HG03060 (cell line): ENCODE results near the gene CBR3.
"Not testable (repeated sequence)": the region's sequence is repeated elsewhere in the genome, so short reads cannot be mapped to it uniquely, and the experiment has no call there.

ENCODE experiments used
- ATAC-seq: cut with Tn5 transposase; IDR thresholded peaks from one replicate; pipeline ENCODE4 v1.9.1; 2021; ENCODE audit warnings: low read depth, moderate number of reproducible peaks; ENCODE audit not compliant: unreplicated experiment

The CBR3 gene

DNA sequence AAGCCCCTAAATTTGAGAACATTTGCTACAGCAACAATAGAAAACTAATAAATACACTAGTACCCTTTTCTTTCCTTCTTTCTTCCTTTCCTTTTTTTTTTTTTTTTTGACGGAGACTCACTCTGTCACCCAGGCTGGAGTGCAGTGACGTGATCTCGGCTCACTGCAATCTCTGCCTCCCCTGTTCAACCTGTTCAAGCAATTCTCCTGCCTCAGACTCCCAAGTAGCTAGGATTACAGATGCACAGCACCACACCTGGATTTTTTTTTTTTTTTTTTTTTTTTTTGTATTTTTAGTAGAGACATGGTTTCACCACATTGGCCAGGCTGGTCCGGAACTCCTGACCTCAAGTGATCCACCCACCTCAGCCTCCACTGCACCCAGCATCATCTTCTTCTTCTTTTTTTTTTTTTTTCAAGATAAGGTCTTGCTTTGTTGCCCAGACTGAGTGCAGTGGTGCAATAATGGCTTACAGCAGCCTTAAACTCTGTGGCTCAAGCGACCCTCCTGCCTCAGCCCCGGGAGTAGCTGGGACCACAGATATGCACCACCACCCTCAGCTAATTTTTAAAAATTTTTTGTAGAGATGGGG is 19.6 kb upstream of the CBR3 start:
- ATAC-seq, result no peak

DNA sequence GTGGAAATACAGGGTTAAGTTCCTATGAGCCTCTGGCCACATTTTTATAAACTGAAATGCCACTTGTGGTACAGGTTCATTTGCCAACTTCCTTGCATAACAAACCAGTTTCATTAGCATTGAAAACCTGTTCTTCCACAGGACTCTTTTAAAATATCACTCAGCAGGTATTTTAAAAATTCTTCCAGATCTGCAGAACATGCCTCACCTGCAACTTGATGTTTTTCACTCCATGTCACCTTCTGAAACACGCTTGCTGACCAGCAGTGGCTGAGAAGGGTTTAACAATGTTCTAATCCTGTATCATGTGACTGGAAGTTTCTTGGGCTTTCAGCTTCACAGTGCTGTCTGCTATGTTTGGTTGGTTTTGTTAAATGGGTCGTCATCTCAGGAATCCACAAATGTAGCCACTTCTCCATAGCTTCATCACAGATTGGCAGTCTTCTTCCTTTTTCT is 17.6 kb upstream of the CBR3 start:
- ATAC-seq, result no peak

DNA sequence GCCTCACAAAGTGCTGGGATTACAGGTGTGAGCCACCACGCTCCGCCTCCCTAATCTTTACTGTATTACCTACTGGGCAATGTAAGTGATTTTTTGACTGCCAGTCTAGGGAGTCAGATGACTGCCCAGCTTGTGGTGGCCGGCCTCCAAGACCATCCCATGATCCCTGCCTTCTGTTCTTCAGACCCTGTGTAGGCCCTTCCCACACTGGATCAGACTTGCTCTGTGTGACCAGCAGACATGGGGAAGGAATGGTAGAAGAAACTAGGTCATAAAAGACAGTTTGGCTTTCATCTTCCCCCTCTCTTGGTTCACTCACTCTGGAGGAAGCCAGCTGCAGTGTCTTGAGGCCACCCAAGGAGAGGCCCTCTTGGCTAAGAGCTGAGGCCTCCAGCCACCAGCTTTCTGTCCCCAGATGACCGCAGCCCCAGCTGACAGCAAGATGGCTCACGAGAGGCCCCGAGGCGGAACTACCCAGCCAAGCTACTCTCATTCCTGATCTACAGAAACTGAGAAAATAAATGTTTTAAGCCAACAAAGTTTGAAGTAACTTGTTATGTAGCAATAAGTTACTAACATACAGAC is 14.5 kb upstream of the CBR3 start:
- no peak for ATAC-seq

DNA sequence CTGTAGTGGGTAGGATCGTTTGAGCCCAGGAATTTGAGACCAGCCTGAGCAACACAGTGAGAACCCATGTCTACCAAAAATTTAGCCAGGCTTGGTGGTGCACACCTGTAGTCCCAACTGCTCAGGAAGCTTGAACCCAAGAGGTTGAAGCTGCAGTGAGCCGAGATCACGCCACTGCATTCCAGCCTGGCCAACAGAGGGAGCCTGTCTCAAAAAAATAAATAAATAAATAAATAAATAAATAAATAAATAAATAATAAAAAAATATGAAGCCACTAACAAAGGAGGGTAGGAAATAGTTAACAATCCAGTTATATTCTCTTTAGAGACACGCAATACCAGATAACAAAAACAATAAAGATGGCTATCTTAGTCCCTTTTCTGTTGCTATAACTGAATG is 11.9 kb upstream of the CBR3 start:
- ATAC-seq, result no peak

DNA sequence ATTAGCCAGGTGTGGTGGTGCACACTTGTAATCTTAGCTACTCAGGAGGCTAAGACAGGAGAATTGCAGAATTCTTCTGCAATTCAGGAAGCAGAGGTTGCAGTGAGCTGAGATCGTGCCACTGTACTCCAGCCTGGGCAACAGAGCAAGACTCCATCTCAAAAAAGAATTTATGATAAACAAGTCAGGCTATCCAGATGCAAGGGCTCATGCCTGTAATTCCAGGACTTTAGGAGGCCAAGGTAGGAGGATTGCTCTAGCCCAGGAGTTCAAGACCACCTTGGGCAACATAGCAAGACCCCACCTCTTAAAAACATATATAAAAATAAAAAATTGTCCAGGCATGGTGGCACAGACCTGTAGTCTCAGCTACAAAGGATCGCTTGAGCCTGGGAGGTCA is 10.5 kb upstream of the CBR3 start:
- no peak for ATAC-seq

DNA sequence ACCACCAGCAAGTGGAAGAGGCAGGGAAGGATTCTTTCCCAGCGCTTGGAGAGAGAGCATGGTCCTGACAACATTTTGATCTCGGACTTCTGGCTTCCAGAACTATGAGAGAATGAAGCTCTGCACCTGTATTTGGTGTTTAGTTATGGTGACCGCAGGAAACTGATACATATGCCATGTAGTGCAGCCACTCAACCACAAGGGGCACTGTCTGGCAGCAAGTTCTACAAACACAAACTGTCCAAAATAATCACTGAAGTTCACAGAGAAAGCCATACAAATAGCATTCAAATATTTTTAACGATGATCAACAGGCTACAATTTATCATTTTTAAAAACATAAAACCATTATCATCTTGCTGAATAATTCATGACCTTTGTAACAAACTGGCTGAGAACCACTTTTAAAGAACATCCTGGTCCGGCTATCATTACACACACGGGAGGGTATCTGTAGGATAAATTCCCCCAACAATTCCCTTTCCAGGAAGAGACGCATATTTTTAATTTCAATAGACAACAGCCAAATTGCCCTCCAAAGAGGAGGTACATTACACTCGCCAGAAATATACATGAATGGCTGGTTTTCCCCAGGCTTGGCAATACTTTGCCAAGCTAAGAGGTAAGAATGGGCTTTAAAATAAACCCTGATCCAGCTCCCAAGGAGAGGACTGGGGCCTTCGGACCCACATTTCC is 9.2 kb upstream of the CBR3 start:
- ATAC-seq, result no peak

DNA sequence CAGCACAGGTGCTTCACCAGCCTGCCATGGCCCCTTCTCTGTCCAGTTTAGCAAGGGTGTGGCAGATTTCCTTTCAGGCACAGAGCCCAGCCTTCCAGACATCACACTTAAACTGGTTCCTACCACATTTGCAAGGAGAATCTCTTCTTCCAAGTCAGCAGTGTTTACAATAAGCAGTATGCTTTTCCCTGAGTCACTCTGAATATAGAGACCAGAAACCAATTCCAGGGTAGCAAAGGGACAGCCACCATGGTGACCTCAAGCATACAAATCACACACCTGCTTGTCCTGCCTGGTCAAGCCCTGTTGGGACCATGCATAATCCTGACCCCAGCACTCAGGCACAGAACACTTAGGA is 8.7 kb upstream of the CBR3 start:
- no peak for ATAC-seq

DNA sequence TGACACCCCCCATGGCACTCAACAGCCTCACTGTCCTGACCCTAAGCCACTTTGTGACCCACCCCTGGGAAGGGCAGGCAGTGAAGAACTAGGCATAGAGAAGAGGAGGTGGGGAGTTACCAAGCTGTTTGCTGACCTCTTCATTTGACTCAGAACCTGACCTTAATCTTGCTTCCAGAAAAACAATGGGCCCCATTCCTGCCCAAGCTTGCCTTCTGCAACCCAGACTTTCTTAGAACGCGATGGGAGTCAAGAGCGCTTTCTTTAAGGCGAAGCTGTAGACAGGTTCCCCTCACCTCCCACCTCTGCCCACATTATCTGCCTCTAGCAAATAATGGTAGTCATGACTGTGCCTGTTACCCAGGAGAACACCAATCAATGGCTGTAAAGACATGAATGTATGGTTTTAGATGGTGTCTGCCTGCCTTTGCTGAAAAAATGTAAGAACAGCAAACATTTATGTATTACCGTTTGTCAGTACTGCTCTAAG is 8.2 kb upstream of the CBR3 start:
- no peak for ATAC-seq

DNA sequence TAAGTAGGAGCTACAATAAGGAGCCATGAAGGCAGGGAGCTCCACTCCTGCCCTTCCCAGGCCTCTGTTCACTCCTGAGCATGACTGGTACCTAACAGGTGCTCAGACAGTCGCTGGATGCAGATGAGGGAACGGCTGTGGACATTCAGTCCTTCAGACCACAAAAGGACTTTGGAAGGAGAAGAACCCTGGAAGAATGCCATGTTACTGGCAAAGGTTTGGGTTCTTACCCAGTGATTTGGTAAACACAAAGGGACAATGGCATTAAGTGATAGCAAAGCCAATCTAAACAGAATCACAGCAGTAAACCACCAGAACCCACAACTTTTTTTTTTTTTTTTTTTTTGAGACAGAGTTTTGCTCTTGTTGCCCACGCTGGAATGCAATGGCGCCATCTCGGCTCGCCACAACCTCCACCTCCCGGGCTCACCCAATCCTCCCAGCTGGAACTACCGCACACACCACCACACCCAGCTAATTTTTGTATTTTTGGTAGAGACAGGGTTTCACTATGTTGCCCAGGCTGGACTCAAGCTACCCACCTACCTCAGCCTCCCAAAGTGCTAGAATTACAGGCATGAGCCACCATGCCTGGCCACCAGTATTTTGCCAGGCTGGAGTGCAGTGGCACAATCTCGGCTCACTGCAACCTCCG is 7.5 kb upstream of the CBR3 start:
- no peak for ATAC-seq

DNA sequence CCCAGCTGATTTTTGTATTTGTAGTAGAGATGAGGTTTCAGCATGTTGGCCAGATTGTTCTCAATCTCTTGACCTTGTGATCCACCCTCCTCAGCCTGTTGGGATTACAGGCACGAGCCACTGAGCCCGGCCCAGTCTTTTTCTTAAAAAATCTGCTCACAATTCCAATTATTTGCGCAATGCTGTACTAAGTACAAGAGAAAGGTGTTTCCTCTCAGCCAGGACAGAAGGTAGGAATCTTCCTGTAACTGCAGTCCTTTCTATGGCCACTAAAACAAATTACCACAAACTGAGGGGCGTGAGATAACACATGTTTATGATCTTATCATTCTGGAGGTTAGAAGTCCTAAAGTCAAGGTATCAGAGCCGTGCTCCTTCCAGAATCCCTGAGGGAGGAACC is 6.9 kb upstream of the CBR3 start:
- ATAC-seq, result no peak

DNA sequence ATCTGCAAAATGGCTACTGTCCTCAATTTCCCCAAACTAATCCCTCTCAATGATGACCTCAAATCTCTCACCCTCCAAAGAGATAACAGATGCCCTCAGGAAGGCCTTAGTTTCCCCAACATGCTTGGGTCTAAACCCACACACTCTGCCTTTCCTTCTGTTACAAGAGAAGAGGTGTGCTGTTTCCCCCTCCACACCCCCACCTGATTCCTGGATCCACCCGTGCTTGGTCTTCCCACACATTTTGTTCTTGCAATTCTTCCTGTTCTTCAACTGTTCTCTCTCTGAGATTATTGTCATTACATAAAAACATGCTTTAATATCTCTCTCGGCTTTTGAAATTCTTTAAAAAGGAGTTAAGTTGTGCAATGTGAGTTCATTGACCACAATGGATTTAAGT is 5.7 kb upstream of the CBR3 start:
- no peak for ATAC-seq

DNA sequence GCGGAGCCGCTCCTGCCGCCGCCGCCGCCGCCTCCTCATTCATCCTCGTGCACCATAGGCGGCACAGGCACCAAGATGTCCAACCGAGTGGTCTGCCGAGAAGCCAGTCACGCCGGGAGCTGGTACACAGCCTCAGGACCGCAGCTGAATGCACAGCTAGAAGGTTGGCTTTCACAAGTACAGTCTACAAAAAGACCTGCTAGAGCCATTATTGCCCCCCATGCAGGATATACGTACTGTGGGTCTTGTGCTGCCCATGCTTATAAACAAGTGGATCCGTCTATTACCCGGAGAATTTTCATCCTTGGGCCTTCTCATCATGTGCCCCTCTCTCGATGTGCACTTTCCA is 4.5 kb upstream of the CBR3 start:
- not testable (repeated sequence) for ATAC-seq

DNA sequence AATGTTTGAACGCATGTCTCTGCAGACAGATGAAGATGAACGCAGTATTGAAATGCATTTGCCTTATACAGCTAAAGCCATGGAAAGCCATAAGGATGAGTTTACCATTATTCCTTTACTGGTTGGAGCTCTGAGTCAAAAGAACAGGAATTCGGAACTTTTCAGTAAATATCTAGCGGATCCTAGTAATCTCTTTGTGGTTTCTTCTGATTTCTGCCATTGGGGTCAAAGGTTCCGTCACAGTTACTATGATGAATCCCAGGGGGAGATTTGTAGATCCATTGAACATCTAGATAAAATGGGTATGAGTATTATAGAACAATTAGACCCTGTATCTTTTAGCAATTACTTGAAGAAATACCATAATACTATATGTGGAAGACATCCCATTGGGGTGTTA is 4.0 kb upstream of the CBR3 start:
- ATAC-seq, result not testable (repeated sequence)

DNA sequence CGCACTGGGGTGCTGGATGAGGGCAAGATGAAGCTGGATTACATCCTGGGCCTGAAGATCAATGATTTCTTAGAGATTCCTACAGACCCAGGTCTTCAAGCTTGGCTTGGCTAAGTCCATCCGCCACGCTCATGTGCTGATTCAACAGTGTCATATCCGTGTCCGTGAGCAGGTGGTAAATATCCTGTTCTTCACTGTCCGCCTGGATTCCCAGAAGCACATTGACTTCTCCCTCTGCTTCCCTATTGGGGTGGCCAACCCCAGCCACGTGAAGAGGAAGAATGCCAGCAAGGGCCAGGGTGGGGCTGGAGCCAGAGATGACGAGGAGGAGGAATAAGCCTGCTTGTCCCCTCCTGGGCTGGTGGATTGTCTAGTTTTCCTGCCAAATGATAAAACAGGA is 2.2 kb upstream of the CBR3 start:
- no peak for ATAC-seq

DNA sequence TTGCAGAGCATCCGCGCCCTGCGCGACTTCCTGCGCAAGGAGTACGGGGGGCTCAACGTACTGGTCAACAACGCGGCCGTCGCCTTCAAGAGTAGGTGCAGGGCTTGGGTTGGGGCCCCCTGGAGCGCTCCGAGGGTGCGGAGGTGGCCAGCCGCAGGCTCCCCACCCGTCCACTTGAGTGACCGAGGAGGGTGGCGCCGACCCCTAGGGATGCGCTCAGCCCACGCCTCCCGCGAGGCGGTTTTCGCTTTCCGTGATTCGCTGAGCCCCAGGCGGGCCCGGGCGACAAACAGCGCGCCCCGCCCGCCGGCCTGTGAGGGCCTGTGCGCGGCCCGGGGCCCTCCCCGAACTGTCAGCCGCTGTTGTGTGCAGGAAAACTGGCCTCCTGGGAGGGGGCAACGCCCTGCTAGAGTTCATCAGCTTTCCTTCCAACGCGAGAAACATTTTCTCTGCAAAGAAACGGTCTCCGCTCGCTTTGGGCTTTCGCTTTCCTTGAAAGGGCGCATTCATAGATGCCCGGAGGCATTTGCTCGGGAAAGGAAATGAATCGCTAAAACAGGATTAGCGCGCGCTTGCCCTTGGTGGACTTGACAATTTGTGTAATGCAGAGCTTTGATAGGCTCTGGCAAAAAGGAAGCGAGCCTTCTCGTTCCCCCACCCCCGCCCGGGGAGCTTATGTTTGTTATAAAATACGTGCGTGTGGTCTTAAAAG is 668 bp downstream of the CBR3 start:
- no peak for ATAC-seq

DNA sequence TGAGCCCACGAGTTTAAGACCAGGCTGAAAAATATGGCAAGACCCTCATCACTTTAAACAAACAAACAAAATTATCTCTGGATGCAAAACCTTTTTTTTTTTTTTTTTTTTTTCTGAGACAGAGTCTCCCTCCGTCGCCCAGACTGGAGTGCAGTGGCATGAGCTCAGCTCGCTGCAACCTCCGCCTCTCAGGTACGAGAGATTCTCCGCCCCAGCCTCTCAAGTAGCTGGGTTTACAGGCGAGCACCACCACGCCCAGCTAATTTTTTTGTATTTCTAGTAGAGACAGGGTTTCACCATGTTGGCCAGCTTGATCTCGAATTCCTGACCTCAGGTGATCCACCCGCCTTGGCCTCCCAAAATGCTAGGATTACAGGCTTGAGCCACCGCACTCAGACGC is 4.9 kb downstream of the CBR3 start:
- not testable (repeated sequence) for ATAC-seq

DNA sequence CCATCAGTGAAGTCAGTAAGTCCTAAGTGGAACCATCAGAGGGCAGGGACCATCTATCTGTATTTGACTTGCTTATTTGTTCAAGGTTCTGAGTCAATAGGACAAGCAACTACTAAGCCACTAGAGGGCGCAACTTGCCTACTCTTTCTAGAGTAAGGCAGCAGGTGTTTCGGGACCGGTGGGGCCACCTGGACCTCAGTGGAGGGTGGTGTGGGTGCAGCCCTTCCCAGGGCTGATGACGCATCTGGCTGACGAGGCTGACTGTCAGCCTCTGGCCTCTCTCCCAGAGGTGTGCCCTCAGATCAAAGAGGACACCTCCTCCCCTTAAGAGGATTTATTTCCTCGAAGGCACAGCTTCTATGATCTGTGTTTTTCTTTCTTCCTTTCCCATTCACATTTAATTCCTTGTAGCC is 6.6 kb downstream of the CBR3 start:
- peak; percentile 82 for ATAC-seq

DNA sequence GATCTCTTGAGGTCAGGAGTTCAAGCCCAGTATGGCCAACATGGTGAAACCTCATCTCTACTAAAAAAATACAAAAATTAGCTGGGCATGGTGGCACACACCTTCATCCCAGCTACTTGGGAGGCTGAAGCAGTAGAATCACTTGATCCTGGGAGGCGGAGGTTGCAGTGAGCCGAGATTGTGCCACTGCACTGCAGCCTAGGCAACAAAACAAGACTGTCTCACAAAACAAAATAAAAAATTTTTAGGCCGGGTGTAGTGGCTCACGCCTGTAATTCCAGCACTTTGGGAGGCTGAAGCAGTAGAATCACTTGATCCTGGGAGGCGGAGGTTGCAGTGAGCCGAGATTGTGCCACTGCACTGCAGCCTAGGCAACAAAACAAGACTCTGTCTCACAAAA is 9.4 kb downstream of the CBR3 start:
- ATAC-seq, result not testable (repeated sequence)

DNA sequence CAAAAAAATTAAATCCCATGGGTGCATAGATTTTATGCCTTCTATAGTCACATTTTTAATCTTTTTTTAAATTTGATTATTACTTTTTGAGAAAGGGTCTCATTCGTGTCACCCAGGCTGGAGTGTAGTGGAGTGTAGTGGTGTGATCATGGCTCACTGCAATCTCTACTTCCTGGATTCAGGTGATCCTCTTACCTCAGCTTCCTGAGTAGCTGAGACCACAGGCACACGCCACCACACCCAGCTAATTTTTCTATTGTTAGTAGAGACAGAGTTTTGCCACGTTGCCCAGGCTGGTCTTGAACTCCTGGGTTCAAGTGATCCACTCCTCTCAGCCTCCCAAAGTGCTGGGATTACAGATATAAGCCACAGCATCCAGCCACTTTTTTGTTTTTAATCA is 10.4 kb downstream of the CBR3 start:
- ATAC-seq, result no peak

DNA sequence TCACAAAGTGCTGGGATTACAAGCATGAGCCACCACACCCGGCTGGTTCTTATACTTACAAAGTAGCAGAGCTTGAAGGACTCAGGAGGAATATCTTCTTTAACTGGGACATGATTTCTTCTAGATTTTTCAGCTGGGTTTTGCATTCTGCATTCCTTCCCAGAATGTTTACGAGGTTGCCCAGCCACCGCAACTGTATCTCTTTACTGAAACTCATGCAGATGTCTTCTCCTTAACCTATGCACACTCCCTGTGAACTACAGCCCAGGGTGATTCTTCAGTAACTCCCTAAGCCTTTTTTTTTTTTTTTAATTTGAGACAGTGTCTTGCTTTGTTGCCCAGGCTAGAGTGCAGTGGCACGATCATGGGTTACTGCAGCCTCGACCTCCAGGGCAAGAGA is 13.0 kb downstream of the CBR3 start:
- ATAC-seq, result no peak

DNA sequence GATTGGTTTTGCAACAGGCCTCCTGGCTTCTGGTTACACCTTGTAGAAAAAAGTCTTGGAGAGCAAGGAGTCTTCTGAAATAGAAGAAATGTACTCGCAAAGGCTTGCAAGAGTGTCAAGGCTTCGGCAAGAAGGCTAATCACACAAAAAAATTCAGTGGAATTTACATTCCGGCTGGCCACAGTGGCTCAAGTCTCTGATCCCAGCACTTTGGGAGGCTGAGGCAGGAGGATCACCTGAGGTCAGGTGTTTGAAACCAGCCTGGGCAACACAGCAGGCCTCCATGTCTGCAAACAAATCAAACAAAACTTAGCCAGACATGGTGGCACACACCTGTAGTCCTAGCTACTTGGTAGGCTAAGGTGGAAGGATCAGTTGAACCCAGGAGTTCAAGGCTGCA is 14.0 kb downstream of the CBR3 start:
- no peak for ATAC-seq
